GM12874 (cell line): ENCODE data around the gene FMN1.

Experiments
- TF ChIP-seq, protein P1 (sequence below): IDR thresholded peaks from 2 replicates; pipeline ENCODE4 v1.5.1; 2011; ENCODE audit warnings: low read depth, mild to moderate bottlenecking, control low read depth, low read length, moderate library complexity; ENCODE audit not compliant: insufficient read depth

Gene FMN1

DNA sequence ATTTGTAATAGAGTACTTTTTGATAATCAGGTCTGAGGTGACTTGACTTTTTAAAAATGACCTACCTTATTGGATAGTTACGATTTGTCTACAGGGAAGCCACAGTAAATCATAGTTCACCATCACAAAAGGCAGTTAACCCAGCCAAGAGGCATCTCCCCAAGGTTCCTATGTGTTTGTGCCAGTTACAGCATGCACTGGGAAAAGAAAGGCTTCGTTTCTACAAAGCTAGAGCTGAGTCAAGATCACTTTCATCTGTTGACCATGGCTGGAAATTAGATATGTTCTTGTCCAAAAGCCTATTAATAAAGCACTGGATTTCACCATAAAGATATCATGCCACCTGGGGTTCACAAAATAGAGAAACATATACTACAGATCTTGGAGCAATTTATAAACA, 336.8 kb downstream of the FMN1 start:
- TF ChIP-seq, protein P1, sequence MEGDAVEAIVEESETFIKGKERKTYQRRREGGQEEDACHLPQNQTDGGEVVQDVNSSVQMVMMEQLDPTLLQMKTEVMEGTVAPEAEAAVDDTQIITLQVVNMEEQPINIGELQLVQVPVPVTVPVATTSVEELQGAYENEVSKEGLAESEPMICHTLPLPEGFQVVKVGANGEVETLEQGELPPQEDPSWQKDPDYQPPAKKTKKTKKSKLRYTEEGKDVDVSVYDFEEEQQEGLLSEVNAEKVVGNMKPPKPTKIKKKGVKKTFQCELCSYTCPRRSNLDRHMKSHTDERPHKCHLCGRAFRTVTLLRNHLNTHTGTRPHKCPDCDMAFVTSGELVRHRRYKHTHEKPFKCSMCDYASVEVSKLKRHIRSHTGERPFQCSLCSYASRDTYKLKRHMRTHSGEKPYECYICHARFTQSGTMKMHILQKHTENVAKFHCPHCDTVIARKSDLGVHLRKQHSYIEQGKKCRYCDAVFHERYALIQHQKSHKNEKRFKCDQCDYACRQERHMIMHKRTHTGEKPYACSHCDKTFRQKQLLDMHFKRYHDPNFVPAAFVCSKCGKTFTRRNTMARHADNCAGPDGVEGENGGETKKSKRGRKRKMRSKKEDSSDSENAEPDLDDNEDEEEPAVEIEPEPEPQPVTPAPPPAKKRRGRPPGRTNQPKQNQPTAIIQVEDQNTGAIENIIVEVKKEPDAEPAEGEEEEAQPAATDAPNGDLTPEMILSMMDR: no peak

DNA sequence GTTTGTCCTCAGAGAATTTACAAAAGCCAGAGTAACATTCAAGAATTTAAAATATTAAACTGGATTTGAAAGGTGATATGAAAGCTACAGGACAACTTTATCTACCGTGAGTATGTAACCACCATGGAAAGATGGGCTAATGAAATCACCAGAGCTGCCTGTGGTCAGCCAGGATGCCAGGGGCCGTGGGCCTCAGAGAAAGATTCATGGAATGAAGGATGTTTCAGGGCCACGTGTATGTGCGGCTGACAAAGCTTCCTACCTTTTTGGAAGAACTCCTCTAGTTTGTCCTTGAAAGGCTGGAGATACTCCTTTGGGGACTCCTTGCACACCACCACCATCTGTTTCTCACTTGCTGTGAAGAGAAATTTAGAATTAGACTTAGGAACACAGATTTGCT, 337.8 kb downstream of the FMN1 start:
- TF ChIP-seq, protein P1: no peak

DNA sequence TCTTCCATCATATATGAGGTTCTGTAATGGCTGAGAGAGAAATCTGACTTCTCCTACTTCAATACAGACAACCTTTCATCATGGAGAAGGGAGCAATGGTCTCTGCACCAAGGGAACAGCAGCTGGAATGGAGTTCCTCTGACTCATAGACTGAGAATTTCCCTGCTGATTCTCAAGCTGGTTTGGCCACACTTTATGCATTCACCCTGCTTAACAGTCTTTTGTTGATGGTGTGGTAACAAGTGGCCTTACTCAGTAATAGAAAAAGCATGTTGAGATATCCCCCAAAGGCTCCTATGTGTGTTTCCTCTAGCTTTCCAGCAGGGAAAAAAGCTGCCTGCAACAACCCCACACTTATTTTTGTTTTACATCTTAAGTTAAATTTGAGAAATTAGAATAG, 338.6 kb downstream of the FMN1 start:
- TF ChIP-seq, protein P1: no peak

DNA sequence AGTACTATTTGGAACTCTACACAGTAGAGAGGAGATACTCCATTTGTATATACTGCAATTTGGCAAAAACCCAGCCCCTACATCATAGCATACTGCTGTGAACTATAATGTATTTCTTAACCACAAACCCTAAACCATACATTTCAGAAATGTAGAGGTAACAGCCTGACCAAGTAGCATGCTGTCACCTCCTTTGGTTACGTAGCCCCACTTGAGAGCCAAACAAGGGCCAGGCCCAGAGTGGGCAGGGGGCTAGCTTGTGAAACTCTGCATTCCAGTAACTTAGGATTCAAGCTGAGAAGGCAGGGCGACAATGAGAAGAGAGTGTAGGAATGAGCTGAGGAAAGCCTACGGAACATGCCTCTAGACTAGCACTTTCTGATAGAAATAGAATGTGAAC, 340.9 kb downstream of the FMN1 start:
- TF ChIP-seq, protein P1: no peak

DNA sequence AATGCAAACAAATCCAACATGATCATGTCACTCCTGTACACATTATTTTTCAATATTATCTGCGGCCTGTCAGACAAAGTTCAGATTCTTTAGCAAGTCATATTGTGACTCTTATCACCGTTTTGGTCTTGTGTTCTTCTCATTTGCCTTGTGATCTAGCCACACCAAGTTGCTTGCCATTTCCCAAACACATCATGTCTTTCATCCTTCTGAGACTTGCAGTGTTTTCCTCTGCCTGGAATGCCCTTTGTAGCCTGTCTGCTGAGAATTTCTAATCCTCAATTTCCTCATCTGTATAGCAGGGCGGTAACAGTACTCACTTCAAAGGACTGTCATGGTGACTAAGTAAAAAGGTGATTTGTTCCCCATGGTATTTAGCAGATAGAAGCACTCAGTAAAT, 341.7 kb downstream of the FMN1 start:
- TF ChIP-seq, protein P1: no peak

DNA sequence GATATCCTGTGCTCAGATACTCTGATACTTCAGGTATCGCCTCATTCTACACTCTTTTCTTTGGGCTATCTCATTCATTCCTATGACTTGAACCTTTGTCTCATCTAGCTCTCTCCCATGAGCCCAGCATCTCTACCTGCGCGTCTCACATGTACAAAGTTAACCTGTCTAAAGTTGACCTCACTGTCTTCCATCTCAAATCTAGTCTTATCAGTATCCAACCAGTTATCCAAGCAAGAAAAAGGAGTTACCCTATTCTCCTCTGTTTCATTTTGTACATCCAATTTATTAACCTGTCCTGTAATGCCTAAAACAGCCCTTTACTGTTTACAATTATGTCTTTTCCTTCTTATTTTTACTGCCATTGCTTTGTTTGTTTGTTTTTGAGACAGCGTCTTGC, 342.5 kb downstream of the FMN1 start:
- TF ChIP-seq, protein P1: no peak

DNA sequence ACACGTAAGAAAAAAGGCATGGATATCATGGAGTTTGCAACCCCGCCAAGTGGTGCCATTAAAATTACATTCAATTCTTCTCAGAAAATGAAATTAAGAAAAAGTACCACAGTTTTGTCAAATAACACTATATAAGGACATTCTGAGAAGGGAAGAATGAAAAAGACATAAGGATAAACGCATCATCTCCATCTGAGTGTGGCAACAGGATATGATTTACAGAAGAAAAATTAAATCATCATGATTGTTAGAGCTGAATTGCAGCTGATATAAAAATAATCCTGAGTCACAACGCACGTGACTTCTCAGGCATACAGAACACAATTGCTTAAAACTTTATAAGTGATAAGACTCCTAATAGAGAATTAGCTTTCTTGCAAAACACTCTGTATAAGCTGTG, 342.9 kb downstream of the FMN1 start:
- TF ChIP-seq, protein P1: no peak
